ENCODE results near the gene CDX2.

Gene CDX2

DNA sequence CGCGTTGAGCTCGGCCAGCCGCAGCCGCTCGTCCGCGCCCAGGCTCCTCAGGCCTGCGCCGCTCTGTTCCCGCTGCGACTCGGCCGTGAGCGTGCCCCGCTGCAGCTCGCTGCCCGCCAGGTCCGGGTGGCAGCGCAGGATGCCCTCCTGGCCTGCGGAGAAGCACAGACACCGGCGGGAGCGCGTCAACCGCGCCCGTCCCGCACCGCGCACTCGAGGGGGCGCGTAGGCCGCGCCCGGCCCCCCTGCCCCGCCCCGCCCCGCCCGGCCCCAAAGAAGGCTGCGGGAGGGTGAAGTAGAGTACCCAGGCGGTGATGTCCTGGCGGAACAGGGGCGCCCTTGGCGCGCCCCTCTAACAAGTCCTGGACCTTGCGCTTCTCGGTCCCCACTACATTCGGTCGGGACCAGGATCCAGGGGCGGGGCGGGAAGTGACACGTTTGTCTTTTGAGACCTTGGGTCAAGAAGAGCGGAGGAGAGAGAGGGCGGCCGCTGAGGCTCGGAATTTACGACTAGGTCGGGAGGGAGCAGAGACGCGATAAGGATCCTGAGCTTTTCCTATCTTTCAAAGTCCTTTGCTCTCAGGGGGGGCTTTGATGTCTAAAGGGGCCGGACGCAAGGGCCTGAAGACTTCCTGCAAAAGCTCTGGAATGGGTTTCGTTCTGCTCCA, 9.3 kb upstream of the CDX2 start:
- no peak for DNase-seq (ENCODE audit: low read depth)

DNA sequence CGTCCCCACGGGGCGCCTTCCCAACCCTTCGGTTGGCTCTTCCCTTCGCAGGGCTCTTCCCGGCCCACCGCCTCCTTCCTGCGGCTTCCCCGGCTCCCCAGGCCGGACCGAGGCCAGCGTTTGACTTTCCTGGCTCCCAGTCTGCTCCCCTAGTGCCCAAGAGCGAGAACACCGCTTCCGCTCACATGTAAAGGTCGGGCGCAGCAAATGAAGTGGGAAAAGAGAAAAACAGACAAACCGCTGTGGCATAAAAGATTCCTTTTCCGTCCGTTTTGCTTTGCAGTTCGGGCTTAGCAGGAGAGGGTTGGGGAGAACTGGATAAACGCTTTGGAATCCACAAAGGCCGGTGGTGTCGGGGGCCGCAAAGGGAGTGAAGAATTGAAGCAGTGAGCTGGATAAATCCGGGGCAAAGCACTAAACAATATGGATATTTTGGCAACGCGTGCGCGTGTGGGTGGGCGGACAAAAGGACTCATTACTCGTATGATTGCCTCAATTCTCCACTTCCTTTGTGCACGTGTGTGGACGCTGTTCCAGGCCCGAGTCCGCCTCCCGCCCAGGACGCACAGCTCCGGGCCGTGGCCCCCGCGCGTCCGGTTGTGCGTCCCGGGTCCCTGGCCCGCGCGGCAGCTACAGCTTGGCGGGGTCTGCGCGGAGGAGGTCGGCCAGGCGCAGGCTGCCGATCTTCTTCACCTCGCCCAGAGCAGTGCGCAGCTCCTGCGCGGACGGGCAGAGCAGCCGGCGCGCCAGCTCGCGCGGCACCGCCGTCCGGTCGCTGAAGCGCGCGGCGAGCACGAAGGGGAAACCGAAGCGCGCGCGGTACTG, 8.6 kb upstream of the CDX2 start:
- no peak for DNase-seq (ENCODE audit: low read depth)

DNA sequence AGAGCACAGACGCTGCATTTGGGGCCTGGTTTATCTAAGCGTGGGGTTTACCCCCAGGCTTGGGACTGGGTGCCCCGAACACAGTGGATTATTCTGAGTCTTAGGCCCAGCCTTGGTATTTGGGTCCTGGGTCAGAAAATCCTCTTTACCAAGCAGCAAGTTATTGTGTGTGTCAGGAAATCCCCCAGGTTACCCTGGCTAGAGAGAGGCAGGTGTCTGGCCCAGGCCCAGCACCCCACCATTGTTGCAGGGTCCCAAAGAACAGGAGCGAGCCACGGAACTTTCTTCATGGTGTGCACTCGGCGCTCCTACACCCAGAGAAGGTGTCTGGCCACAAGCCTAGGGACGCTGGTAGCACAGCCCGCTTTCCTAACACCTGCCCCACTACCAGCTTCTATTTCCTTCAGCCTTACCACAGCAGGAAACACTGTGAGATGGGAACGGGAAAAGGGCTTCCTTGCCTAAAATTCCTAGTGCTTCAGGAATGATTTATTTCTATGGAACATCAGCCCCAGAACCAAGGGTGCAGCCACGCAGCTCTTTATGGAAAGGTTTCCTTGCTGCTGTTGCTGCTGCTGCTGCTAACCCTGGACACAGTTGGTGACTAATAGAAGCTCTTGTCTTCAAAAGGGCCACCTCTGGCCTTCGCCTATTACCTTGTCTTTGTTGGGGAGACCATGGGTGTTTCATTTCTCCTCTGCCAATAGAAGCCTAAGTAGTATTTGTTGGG, 7.4 kb upstream of the CDX2 start:
- DNase-seq (ENCODE audit: low read depth), result no peak

DNA sequence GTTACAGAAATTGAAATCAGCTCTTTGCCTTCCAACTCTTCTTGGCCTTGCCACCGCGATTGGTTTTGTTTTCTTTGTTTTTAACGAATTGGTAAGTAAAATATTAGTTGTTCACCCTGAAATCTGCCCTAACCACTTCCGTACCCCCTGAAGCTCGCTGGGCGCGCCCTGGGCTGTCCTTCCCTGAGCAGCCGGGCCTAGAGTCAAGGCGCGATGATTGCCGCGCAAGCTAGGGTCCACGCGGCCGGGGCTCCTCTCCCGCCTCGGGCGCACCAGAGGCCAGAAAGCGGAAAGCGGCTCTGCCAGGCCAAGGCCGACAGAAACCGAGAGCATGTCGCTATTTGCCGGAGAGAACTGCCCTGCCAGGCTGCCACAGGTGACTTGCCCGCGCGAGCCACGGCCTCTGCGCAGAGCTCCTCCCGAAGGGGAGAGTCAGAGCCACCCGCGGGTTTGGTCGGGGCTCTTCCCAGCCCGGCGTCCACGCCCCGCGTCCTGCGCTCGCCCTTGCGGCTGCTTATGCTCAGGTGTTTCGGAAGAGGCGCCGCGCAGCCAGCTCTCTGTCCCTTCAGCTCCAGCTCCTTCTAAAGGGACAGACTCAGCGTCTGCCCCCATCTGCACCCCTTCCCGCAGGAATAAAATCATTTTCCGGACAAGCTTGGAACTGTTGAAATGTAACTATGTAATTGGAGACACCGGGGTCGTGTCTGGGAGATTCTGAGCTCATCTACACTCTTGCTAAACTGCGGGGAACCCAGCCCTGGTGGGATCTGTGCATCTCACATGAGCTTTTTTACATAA, 6.6 kb upstream of the CDX2 start:
- DNase-seq (ENCODE audit: low read depth), result no peak

DNA sequence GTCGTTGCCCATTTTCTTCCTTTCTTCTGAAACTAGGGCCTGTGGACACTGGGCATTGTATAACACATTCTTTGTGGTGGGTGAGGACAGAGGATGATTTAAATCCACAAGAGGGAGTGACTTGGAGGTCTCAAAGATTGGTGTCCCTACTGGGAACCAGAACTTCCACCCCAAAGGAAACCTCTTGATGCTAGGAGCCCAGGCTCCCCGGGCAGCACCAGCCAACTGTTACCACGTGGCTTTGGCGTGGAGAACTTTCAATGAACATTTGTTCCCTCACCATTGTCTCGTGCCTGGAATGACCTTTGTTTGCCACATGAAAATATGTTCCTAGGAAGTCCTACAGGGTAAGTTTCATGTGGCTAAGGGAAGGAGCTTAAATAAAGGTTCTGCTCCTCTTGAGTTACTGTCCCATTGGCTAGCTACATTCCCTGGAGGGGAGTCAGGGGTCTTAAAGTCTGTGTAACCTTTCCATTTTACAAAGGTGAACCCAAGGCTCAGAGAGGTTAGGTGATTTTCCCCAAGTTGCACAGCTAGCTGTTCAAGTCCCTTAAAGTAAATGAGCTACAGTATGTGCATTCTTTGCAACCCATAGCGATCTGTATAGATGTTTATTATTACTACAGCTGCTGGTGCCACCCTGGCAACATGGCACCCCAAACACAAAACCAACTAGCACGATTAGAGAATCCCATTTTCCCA, 5.0 kb upstream of the CDX2 start:
- no peak for DNase-seq (ENCODE audit: low read depth)

DNA sequence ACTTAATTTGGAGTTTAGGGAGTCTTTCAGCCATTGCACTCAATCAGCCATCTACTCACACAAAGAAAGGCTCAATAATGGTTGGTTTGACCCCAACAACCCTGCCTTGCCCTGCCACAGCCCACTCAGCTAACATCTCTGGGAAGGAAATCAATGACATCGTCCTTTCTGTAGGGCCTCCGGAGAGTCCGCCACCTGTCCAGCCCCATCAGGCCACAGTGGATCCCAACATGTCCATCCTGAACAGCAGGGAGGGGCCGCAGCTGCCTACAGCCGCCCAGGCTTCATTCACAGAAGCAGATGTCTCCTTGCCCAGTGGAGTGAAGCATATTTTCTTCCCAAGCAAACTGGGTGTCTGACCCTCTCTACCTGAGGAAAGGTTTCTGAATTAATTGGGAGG, 4.2 kb upstream of the CDX2 start:
- DNase-seq (ENCODE audit: low read depth), result no peak

DNA sequence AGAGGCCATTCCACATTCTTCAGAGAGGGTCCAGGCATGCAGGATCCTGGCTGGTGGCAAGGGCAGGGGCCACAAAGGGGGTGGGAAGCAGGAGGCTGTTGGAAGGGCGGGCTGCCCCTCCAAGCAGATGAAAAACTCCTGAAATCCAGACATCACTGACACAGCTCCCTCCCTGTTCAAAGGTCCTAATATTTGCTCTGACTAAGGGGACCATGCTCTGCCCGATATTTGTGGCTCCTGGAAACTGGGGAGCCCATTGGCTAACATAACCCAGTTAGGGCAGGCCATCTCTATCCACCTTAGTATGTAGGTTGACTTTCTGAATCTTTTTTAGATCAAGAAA, 3.3 kb upstream of the CDX2 start:
- no peak for DNase-seq (ENCODE audit: low read depth)

DNA sequence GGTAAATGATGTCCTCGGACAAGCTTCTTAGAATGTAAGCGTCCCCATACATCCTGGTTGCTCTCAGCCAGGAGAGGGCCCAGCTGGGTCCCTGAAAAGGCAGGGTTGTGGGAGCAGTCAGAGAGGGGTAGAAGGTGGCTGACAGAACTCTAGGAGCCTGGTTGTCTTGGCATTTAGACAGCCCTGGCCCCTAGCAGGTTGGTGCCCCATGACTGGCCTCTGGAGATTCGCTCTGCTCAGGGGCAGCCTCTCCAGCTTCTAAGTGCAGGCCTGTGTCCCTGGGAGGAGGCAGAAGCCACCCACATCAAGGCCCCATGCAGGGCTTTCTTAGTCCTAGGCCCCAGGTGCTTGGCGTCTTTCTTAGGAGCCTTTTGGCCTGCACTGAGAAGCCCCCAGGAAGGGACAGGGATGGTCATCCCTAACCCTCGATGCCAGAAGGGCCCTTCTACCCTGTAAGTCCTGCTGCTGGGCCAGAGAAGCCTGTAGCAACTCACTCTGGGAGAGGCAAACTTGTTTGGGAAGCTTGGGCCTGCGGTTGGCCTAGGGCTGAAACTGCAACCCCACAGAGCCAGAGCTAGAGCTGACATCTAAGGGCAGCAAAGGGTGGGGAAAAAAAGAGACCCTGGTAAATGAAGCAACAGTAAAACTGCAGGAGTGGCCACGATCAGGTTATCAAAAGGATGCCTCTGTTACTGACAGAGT, 2.8 kb upstream of the CDX2 start:
- no peak for DNase-seq (ENCODE audit: low read depth)

DNA sequence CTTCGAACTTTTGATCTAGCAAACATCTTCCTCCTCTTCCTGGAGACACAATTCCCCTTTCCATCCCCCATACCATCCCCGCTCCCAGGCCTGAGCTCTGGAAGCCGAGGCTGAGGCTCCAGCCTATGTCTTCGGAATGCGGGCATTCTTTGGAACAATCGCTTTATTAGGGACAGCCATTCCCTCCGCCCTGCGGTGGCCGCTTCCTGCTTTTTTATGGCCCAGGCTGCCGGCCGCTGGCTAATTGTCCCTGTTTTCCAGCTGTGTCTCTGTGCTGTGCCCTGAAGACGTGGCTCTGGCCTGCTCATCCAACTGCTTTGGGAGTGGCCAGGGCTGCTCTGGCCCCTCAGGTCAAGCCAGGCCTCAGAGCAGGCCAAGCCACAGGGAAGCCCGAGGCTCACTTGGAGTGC, 2.1 kb upstream of the CDX2 start:
- DNase-seq (ENCODE audit: low read depth), result no peak

DNA sequence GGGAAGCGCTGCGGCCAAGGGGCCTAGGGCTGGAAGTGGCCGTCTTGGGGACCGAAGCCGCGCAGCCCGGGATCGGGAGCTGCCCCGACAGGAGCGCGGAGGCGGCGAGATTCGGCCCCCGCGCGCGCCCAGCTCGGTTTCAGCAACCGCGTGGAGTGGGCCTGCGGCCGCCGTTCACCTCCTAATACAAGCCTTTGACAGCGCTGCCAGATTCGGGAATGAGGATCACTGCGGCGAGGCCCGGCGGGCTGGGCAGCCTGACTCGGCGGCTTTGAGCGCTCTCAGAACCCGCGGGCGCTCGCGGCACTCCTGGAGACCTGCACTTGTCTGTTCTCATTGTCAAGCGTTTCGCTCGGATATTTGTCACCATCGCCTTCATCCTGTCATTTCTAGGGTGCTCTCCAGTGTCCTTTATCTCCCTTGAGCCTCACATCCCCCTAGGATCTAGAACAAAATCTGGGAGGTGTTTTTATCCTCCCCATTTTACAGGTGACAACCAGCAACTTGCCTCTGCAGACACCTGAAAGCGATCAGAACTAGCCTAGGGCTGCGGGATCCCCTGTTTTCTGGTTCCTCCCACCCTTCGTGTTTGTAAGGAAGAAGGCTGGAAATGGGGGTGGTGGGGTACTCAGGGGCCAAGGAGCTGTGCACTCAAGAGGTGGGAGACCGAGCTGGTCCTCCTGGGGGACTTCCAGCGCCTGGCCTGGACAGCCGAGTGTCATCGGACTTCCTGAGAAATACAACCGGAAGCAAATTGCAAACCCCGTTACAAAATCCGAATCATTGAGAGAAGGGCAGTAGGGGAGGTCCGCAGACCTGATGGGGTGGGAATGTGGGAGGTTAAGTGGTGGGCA, 1.5 kb upstream of the CDX2 start:
- no peak for DNase-seq (ENCODE audit: low read depth)

DNA sequence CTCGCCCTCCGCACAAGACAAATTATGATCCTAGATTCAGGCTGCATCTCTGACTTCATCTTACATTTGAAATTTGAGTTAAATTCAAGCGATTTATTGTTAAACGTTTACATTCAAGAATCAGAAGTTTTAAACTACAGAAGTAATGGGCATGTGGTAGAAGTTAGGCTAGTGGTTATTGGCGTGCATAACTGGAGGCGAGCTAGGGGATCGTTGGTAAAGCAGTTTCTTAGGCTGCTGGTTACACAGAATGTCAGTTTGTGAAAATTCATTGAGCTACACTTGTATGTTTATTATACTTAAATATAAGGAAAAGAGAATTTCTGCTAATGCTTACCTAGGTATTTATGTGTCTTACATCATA, 733 bp upstream of the CDX2 start:
- DNase-seq (ENCODE audit: low read depth), result no peak

DNA sequence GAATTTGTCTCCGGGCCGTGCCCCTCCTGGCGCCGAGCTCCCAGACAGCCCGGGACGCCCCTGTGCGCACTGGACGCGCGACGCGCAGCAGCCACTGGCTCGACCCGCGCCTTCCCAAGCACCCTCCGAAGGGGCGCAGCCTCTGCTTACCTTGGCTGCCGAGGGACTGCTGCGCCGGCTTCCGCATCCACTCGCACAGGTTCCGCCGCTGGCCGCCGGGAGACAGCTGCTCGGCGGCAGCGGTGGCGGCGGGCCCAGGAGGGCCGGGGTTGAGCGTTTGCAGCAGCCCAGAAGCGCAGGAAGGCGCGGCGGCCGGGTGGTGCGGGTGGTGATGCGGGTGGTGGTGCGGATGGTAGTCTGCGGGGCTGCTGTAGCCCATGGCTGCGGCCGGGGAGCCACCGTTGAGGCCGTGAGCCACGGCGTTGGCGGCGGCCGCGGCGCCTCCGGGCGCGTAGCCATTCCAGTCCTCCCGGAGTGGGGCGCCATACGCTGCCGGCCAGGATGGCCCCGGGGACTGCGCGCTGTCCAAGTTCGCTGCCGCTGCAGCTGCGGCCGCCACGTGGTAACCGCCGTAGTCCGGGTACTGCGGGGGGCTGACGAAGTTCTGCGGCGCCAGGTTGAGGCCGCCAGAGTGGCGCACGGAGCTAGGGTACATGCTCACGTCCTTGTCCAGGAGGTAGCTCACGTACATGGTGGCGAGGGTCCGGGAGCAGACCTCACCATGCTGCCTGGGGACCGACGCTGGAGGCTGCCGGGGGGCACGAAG, 616 bp downstream of the CDX2 start:
- no peak for DNase-seq (ENCODE audit: low read depth)

DNA sequence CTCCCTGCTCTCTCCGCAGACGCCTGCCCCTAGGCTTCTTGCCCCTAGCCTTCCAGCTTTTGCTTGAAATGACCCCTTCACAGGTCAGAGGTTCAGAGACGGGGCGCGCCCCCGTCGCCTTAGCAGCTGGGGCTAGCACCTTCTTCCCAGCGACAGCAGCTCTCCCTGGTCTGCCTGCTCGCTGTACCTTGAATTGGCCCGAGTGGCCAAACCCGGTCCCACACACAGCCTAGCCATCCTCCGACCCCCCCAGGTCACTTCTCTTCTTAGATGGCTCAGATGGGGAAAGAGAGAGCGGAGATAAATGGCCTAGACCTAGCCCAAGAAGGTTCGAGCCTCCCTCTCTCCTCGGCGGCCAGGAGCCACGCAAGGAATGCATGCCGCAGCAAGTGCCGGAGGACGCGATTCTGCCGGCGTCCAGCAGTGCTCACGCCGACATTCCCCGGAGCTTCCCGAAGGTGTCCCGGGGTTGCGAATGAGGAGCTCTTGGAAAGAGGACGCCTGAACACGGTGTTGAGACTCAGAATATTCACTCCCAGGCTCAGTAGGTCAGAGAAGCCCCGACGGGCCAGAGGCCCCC, 1.3 kb downstream of the CDX2 start:
- DNase-seq (ENCODE audit: low read depth), result no peak

DNA sequence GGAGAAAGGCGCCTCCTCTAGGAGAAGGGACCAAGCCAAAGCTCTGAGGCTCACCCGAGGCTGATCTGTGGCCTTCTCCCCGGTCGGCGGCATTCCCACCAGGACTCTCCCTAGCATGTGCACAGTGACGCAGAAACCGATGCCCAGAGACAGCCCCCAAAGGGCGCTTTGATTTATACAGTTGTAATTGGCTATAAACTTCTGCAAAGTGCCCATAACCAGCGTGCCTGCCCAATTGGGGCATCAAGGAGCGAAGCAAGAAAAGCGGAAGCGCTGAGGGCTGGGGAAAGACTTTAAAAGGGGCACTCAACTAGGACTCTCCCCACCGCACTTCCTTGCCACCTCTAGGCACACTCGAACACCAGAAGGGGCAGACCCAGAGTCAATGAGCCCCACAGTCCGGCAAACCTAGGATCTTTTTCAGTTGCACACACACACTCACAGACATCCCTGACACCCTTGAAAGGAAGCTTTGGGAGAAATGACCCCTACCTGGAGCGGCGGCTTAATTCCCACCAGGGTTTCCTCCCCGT, 1.8 kb downstream of the CDX2 start:
- no peak for DNase-seq (ENCODE audit: low read depth)

DNA sequence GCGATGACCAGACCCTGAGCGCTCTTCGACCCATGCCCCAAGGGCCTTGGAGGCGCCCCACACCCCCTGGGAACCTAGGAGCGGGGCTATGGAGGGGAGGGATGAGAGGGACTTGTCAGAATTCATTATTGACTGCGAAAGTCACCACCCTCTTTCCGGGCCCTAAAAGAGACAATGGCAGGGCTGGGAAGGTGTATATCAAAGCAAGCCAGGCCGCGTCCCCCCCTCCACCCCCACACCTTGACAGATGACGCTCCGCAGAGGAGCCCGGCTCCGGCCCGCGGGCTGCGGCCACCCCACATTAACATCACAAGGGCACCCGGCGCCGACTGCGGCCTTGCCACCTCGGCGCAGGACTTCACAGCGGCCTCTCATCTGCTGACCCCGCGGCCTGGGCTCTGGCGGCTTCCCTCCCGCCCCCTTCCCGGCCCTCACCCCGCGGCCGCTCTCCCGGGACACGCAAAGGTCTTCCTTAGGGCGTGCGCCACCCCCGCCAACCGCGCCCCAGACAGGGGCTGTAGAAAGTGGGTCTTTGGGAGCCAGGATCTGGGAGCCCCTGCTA, 2.4 kb downstream of the CDX2 start:
- DNase-seq (ENCODE audit: low read depth), result no peak

DNA sequence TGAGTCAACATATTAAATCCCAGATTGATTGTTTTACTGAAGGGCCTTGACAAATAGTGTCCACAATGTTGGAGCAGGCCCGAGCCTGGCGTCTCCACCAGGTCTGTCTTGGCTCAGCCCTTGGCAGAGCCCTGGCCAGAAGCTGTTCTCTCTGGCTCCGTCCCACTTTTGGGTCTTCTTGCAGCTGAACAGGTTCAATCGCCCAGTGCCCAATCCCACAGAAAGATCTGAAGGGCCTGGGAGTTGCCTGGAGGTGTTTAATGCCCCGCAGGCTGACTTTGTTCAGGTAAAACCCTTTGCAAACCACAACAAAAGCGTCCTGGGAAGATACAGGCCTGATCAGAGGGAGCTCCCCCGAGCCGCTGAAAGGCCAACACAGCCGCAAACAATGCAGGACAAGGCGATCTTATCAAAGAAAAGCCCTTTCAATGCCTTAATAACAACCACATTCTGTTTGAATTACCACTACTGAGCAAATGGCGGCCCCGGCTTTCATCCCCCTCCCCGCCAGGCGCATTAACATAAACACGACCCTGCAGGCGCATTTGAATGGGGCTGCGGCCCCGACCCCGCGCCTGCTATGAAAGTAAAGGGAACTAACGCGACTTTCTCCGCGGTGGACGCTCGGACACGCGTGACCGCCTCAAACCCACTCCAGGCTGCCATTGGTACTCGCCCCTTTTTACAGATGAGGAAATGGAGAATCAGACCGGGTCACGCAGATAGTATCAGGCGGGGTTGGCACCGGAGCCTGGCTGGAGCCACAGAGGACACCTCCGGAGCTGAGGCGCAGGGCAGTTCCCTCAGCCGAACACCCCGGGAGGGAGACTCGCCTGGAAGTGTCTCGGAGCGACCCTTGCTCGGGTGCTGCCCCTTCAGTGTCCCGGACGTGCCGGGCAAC, 3.1 kb downstream of the CDX2 start:
- no peak for DNase-seq (ENCODE audit: low read depth)

DNA sequence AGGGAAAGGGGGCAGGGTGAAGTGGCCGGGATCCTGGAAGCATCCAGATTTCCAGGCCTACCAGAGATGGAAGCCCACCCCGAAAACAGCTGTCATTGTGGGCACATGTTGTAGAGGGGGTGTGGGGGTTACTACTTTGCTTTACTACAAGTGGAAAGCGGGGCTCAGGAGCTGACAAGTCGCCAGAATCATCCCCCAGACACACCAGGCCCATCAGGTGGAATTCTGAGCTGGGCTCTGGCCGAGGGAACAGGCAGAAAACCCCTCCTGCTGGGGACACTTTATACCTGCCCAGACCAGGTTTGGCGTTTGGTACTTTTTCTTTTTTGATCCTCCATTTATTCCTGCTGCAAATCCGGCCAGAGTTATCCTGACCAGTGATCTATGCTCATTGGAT, 3.8 kb downstream of the CDX2 start:
- DNase-seq (ENCODE audit: low read depth), result no peak
